ENCODE results near the gene ASB3.
"Not testable (repeated sequence)": the region's sequence is repeated elsewhere in the genome, so short reads cannot be mapped to it uniquely, and the experiment has no call there.

ASB3 gene

GRCh38 chr2:53690876-53691275 is 95.9 kb downstream of the ASB3 start:
- in situ Hi-C loops (cut with MboI; ENCODE audit: low sequenced_read_pairs, unreplicated experiment) = no loop called here
- no peak for TF ChIP-seq CTCF (IDR thresholded peaks at IDR 0.05; ENCODE audit: borderline replicate concordance, control extremely low read depth, extremely low read depth, insufficient read depth, missing control alignments)

DNA sequence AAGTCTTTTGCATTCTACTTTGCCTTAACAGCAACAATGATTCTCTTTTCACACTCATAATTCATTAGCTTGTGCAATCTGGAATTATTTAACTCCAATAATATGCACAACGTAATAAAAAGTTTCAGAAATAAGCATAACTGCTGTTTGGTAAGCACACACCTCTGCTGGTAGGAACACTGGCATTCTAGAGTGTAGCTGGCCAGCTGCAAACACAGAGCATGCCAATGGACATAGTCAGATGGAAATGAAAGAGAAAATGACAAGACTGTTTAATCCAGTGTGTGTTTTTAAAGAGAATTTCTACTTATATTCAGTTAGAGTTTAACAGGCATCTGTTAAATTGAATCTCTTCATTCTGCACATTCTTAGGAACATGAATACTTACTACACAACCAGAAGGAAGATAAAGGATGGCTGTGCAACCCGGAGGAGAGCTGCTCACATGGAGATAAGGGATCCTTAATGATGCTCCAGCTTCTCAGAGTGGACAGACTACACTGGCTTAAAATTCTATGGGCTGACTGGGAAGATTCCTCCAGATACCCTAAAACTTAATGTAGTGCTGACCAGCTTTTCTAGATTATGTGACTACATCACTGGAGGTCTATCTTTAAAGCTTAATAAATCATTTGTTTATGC is 113.8 kb downstream of the ASB3 start:
- in situ Hi-C loops (cut with MboI; ENCODE audit: low sequenced_read_pairs, unreplicated experiment) = no loop called here
- no peak for DNase-seq (ENCODE audit: low spot score)
- TF ChIP-seq CTCF (IDR thresholded peaks at IDR 0.05; ENCODE audit: borderline replicate concordance, control extremely low read depth, extremely low read depth, insufficient read depth, missing control alignments) = no peak

More at GRCh38 chr2:53690876-53691275, 95.9 kb downstream of the ASB3 start:
- no peak for DNase-seq (ENCODE audit: low spot score)

DNA sequence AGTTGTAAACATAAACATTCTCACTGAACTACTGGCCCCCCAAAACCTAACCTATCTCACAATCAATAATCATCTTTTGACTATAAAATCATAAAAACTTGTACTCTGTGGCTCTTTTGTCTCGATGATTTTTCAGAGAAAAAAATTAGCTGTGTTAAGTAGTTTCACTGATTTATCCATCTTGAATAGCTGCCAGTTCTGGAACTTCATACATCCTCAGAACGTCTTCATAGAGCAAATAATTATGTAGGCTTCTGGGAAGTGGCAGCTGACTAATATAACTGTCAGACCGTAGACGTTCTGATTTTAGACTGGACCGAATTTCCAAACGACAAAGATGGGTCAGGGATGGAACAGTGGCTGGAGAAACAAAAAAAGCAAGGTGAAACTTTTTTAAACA is 116.4 kb downstream of the ASB3 start:
- no peak for DNase-seq (ENCODE audit: low spot score)
- no peak for TF ChIP-seq CTCF (IDR thresholded peaks at IDR 0.05; ENCODE audit: borderline replicate concordance, control extremely low read depth, extremely low read depth, insufficient read depth, missing control alignments)

DNA sequence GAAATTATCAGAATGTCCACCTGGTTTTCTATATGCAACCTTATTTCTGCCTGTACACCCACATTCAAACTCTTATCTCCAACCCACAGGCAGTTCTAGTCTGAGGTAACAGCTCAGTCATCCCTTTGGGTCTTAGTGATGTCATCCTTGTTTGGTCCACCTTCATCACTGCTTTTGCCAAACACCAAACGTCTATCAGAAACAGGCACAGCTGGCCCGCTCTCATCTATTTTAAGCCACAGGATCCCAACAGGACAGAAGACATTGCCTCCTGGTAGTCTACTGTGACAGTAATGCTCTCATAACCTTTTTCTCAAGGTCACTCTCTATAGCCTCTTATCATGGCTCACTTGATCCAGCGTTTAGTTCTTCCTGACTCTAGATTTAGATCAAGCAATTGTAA is 118.1 kb downstream of the ASB3 start:
- in situ Hi-C loops (cut with MboI; ENCODE audit: low sequenced_read_pairs, unreplicated experiment) = no loop called here
- DNase-seq (ENCODE audit: low spot score) = no peak
- no peak for TF ChIP-seq CTCF (IDR thresholded peaks at IDR 0.05; ENCODE audit: borderline replicate concordance, control extremely low read depth, extremely low read depth, insufficient read depth, missing control alignments)

More for the DNA sequence above, 116.4 kb downstream of the ASB3 start:
- in situ Hi-C loops (cut with MboI; ENCODE audit: low sequenced_read_pairs, unreplicated experiment) = no loop called here

DNA sequence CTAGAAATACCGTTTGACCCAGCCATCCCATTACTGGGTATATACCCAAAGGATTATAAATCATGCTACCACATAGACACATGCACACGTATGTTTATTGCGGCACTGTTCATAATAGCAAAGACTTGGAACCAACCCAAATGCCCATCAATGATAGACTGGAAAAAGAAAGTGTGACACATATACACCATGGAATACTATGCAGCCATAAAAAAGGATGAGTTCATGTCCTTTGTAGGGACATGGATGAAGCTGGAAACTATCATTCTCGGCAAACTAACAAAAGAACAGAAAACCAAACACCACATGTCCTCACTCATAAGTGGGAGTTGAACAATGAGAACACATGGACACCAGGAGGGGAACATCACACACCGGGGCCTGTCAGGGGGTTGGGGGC is 119.6 kb downstream of the ASB3 start:
- in situ Hi-C loops (cut with MboI; ENCODE audit: low sequenced_read_pairs, unreplicated experiment); DNase-seq (ENCODE audit: low spot score): not testable (repeated sequence)

DNA sequence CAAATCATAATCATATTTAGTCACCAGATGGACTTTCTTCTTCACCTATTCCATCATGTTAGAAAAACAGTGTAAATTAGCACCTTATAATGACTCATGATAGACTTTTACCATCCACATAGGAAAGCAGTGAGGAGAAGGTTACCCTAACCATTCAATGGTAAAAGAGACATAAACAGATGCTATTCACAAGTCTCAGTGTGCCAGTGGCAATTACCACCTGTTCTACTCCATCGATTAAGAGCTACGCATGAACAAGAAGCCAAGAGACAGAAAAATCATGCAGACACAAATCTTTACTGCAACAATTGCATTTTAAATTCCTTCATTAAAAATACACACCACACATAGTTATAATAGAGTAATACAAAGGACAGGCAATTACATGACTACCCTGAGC is 125.9 kb downstream of the ASB3 start:
- in situ Hi-C loops (cut with MboI; ENCODE audit: low sequenced_read_pairs, unreplicated experiment) = no loop called here
- TF ChIP-seq CTCF (IDR thresholded peaks at IDR 0.05; ENCODE audit: borderline replicate concordance, control extremely low read depth, extremely low read depth, insufficient read depth, missing control alignments) = no peak

GRCh38 chr2:53658474-53658873 is 128.3 kb downstream of the ASB3 start:
- DNase-seq (ENCODE audit: low spot score); in situ Hi-C loops (cut with MboI; ENCODE audit: low sequenced_read_pairs, unreplicated experiment): not testable (repeated sequence)

More for the DNA sequence above, 125.9 kb downstream of the ASB3 start:
- no peak for DNase-seq (ENCODE audit: low spot score)

DNA sequence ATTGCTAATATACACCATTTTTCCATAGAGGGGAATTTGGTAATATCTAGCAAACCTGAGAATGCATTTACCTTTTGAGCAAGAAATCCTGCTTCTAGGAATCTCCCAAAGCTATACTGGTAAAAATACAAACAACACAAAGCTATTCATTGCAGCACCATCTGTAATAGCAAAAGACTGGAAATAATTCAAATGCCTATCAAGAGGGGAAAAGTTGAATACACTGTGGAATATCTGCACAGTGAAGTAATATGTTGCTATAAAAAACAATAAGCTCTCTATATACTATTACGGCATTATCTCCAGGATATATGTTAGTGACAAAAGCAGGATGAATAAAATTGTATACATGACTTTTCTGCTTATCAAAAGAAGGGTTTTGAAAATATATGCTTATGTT is 131.5 kb downstream of the ASB3 start:
- DNase-seq (ENCODE audit: low spot score) = no peak
- in situ Hi-C loops (cut with MboI; ENCODE audit: low sequenced_read_pairs, unreplicated experiment) = no loop called here

More for the DNA sequence above, 131.5 kb downstream of the ASB3 start:
- no peak for TF ChIP-seq CTCF (IDR thresholded peaks at IDR 0.05; ENCODE audit: borderline replicate concordance, control extremely low read depth, extremely low read depth, insufficient read depth, missing control alignments)
